NCI-H1105 (cell line): ENCODE results near the gene C1orf216.
A peak's percentile ranks its signal among the peaks of the same experiment; 100 is the strongest.
"Not testable (repeated sequence)": the region's sequence is repeated elsewhere in the genome, so short reads cannot be mapped to it uniquely, and the experiment has no call there.

Experiments
- DNase-seq: peaks from one replicate; lab custom pipeline; 2025; lab: John Stamatoyannopoulos, UW

Gene C1orf216

DNA sequence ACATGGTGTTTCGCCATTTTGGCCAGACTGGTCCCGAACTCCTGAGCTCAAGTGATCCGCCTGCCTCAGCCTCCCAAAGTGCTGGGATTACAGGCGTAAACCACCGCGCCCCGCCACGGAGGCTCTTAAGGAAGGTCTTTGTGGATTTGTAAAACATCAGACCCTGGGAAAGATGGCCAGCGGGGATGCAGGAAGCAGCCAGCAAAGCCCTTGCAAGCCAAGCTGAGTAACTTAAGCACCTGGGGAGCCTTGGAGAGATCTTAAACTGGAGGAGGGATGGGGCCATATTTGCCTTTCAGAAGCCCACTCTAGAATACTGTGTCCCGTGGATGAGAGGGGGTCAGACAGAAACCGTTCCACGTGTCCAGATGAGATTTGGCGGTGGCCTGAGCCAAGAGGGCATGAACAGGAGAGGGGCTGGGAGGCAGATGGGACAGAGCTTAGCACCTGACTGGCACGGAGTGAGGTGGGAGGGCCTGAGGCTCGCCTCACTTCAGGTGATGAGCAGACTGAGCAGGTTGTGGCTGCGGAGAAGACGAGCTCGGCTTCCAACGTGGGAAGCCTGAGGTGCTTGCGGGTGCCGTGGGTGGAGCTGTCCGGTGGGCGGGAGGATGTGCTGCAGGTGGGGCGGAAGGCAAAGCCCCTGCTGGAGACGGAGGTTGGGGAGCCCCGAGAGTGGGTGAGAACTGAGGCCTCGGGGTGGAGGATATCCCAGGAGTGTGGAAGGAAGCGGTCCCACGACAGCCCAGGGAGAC is 11.7 kb downstream of the C1orf216 start:
- DNase-seq, result no peak

DNA sequence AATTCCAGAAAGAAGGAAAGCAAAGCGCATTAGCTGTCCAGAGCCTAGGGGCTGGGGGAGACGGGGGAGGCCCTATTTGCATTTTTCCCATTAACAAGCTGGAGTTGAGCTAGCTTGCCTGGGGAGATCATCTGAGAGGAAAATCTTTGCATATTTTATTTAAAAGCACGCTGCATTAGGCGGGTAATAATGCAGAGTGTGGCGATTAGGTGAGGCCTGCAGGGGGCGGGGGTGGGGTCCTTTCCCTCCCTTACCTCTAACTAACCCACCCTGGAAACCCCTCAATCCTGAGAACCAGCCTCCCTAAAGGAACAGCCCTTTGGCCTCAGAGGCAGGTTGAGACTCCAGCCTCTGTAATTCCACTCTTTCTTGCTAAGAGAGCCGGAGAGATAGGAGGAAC is 16.2 kb downstream of the C1orf216 start:
- no peak for DNase-seq

GRCh38 chr1:35699152-35699551 is 19.5 kb downstream of the C1orf216 start:
- DNase-seq, result not testable (repeated sequence)

- no peak for DNase-seq
Observed at GRCh38 chr1:35692317-35692716, 26.4 kb downstream of the C1orf216 start.

- DNase-seq, result no peak
Observed at GRCh38 chr1:35691571-35692220, 27.0 kb downstream of the C1orf216 start.

DNA sequence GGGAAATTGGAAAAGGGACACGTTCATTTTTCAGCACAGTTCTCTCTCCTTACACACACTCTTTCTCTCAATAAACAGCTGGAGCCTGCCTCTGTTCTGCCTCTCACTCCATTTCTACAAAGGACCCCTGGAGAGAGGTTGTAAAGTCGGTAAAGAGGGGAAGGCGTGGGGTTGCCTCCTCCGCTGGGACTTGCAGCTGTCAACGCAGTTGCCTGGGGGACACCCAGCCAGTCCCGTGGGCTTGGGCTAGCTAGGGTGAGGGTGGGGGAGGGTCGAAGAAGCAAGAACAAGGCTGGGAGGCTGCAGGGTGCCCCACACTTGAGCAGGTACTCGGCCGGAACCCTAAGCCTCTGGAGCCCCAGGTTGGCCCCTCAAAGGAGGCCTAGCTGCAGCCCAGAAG is 27.6 kb downstream of the C1orf216 start:
- no peak for DNase-seq

DNA sequence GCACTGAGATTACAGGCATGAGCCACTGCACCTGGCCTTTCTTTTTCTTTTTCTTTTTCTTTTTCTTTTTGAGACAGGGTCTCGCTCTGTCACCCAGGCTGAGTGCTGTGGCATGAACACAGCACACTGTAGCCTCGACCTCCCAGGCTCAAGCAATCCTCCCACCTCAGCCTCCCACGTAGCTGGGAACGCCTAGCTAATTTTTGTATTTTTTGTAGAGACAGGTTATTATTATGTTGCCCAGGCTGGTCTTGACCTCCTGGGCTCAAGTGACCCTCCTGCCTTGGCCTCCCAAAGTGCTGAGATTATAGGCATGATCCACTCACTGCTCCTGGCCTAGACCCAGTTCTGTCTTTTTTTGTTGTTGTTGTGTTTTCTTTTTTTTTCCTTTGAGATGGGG is 28.6 kb downstream of the C1orf216 start:
- DNase-seq, result not testable (repeated sequence)

DNA sequence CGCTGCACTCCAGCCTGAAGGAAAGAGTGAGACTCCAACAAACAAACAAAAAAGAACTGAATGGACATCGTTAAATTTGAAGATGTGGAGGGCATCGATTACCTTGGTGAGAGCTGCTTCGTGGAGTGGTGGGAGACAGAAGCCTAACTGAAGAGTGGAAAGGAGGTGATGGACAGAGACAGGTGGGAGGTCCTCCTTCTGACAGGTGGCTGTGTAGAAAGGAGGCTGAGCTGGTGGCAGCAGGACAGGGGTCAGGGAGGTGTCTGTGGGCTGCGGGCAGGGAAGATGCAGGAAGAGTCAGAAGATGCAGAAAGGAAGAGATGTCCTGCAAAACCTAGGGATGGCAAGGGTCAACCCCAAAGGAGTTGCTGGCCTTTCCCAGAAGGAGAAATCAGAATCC is 30.5 kb downstream of the C1orf216 start:
- DNase-seq, result no peak

- no peak for DNase-seq
Observed at GRCh38 chr1:35683012-35683411, 35.7 kb downstream of the C1orf216 start.

GRCh38 chr1:35680271-35680670 is 38.4 kb downstream of the C1orf216 start:
- DNase-seq, result no peak

DNA sequence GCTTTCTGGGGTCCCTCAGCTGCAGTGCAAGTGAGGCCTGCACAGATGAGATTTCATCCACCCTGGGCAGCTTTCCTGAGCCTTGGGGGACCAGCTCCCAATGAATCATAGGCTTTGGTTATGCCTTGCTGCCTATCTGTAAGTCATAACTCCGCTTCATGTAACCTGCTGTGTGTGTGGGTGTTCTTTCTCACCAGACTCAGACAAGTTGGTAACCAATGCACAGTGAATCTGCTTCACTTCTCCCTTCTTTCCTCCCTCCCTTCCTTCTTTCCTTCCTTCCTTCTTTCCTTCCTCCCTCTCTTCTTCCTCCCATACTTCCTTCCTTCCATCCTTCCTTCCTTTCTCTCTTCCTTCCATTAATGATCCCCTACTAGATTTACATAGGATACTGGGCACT is 42.9 kb downstream of the C1orf216 start:
- no peak for DNase-seq

DNA sequence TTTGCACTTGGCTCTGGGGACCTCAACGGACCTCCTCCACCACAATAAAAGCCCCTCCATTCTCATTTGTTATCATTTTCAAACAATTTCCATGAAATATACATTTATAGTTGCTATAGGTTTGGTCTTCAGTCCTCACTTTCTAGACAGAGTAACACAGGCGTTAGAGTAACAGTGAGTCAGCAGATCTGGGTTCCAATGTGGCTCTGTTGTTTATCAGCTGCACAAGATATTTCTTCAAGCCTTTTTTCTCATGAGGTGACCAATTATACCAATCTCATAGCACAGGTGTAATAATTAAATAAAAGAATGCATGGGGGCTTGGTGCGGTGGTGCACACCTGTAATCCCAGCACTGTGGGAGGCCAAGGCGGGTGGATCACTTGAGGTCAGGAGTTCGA is 44.6 kb downstream of the C1orf216 start:
- no peak for DNase-seq

GRCh38 chr1:35672116-35672515 is 46.6 kb downstream of the C1orf216 start:
- no peak for DNase-seq

DNA sequence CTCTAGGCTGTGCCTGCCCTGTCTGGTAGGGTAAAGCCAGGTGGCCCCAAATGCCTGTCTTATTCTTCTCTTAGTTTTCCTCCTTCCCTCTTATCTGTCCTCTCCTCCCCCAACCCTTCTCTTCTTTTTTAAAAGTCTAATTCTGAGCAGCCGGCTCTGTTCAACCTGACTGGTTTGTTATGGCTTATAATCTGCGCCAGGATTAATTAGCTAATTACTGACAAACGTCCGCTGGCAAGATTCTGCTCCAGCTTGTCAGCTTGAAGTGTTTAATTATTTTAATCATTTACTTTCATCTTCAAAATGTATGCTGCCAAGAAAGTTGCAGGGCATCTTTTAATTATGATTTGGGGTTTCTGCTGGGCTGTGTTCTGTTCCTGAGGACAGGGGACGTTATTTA is 50.2 kb downstream of the C1orf216 start:
- DNase-seq, result peak; percentile 63

DNA sequence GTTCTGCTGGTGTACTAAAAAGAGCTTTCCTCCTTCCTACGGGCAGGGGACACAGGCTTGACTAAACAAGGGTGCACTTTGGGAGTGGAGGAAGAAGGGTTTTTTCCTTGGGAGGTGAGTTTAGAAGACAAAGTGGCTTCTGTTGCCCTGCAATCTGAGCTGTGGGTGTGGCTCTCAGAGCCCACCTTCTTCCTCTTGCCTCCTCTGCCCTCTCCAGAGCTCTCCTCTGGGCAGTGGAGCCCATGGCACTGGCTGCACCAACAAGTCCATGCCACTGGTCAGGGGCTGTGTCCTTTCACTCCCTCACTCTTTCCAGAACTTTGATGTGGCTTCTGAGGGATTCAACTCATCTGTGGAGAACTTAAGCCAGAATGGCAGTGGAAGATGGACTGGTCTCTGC is 51.8 kb downstream of the C1orf216 start:
- no peak for DNase-seq

DNA sequence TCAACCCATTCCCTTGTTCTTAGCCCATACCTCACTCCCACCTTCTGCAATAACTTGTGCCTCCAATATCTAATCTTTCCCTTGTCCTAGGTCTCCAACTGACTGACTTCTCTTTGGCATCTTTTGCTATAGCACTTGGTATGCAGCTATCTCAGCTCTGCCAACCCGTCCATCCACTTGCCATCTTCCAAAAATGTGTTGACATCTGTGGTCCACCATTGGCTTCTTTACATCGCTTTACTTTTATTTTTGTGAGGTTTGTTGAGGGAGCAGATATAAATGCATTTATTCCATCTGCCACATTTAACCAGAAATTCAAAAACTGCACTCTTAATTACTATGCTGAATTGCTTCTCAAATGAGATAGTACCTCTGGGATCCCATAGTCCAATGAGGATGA is 52.5 kb downstream of the C1orf216 start:
- no peak for DNase-seq
